ENCODE measurements around the gene TRAP1.

DNA sequence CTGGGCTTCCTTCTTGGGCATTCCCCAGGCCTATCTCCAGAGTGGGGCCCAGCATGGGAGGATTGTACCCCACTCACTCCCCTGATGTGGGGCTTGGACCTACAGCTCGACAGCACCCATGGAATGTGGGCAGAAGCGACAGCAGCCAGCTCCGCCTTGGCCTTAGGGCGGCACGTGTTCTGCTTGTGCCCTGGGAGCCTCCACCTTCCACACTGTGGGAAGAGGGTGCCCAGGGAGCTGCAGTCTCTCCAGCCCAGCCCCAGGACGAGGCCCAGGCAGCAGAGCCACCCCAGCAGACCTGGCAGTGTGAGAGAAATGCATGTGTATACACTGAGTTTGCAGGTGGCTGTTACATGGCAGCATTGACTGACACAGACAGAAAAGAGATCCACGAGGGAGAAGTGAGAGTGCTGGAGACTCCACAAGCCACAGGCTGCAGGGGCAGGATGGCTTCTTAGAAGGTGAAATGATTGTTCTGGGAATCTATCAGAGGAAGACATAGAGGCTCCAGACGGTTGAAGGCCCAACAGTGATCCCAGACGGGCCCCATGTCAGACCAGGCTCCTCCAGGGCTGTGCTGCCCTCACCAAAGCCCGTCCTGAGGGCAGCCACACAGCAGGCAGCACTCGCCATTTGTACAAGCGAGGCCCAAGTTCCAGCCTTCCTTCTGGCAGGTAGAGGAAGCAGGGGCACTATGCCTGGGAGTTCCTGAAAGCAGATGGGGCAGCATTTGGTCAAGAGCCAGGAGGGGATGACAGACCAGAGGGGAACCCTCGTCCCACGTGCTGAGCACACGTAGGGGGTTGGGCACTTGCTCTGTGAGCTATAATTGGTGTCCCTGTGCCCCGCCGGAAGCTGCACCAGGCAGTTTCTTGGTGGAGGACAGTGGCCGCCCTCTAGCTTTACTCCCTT, 65.6 kb downstream of the TRAP1 start:
- TF ChIP-seq POLR2A (IDR thresholded peaks at IDR 0.05) = no peak
- TF ChIP-seq, protein P1, sequence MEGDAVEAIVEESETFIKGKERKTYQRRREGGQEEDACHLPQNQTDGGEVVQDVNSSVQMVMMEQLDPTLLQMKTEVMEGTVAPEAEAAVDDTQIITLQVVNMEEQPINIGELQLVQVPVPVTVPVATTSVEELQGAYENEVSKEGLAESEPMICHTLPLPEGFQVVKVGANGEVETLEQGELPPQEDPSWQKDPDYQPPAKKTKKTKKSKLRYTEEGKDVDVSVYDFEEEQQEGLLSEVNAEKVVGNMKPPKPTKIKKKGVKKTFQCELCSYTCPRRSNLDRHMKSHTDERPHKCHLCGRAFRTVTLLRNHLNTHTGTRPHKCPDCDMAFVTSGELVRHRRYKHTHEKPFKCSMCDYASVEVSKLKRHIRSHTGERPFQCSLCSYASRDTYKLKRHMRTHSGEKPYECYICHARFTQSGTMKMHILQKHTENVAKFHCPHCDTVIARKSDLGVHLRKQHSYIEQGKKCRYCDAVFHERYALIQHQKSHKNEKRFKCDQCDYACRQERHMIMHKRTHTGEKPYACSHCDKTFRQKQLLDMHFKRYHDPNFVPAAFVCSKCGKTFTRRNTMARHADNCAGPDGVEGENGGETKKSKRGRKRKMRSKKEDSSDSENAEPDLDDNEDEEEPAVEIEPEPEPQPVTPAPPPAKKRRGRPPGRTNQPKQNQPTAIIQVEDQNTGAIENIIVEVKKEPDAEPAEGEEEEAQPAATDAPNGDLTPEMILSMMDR (IDR thresholded peaks at IDR 0.05) = no peak

Data from body of pancreas (tissue), 4 donors.